CD4-positive, alpha-beta T cell treated with Interleukin-1 beta for 1 hour (primary cell): ENCODE measurements around the gene GSK3A.

Experiments
- DNase-seq, 2 donors: peaks; one replicate each; pipeline ENCODE4 v3.0.0-alpha.2; 2020 to 2022

Gene GSK3A

DNA sequence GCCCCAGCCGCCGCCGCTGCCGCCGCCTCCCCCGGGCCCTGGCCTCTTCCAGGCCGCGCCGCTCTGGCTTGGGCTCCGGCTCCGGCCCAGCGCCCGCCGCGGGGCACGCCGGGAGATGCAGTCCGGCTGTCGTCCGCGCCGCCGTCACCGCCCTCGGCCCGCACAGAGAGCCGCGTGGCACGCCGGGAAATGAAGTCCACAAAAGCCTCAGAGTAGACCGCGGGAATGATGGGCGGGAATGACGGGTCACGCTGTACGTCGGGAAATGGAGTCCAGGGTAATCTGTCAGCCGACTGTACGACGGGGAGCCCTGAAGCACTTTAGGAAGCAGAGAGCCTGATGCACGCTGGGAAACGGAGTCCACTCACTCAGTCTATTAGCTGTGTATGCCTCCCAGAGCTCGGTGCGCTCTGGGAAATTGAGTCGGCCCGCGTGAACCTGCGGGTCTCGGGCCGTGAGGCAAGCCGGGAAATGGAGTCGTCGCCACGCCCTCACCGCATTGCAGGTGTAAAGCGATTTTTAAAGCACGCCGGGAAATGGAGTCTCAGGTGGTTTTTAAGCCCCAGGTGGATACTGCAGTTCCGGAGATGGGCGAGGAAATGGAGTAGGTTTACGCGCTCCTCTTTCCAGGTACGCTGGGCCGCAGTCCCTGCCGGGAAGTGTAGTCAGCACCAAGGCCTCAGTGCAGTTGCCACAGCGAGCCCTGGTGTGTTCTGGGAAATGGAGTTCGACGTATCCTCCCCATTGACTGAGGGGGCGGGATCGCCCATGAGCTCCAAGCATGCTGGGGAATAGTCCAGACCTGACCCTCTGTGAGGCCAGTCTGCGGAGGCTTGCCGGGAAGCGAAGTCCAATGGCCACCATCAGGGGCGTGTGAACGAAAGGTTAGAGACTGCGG is at the start of gene GSK3A:
Gene GSK3A (minus strand): TSS at position 91 of the 898 bp plus-strand sequence. CDS start 137 bp downstream, outside the sequence.
- DNase-seq = peak; percentile 97 to 98

DNA sequence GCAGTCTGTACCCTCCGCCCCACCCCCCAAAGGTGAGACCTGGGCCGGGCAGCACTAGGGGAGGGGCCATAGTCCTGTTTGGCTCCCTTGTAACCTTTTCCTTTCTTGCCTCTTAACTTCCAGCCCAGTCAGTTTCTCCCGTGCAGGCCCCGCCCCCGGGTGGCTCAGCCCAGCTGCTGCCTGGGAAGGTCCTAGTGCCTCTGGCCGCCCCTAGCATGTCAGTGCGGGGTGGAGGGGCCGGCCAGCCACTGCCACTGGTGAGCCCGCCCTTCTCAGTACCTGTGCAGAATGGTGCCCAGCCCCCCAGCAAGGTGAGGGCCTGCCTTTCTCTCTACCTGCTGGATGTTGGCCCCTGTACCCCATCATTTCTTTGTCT is 49.0 kb upstream of the GSK3A start:
- DNase-seq = no peak

DNA sequence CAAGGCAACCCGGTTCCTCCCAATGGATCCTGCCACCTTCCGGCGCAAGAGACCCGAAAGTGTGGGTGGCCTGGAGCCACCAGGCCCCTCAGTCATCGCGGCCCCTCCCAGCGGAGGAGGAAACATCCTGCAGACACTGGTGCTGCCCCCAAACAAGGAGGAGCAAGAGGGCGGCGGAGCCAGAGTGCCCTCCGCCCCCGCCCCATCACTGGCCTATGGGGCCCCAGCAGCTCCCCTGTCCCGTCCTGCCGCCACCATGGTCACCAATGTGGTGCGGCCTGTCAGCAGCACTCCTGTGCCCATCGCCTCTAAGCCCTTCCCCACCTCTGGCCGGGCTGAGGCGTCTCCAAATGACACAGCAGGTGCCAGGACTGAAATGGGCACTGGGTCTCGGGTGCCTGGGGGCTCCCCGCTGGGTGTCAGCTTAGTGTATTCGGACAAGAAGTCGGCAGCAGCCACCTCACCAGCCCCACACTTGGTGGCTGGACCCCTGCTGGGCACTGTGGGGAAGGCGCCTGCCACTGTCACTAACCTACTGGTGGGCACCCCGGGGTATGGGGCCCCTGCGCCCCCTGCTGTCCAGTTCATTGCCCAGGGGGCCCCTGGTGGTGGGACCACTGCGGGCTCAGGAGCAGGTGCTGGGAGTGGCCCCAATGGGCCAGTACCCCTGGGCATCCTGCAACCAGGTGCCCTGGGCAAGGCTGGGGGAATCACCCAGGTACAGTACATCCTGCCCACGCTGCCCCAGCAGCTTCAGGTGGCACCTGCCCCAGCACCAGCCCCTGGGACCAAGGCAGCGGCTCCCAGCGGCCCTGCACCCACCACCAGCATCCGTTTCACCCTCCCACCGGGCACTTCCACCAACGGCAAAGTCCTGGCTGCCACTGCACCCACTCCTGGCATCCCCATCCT is 48.4 kb upstream of the GSK3A start:
- DNase-seq = peak; percentile 65 to 70

DNA sequence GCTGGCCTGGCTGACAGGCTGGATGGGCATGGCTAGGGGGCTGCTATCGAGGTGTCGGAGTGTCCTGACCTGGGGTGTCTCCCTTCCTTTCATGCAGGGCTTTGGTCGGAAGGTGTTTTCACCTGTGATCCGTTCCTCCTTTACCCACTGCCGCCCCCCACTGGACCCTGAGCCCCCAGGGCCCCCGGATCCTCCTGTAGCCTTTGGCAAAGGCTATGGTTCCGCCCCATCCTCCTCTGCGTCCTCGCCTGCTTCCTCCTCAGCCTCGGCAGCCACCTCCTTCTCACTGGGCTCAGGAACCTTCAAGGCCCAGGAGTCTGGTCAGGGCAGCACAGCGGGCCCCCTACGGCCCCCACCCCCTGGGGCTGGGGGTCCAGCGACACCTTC is 47.7 kb upstream of the GSK3A start:
- no peak for DNase-seq

DNA sequence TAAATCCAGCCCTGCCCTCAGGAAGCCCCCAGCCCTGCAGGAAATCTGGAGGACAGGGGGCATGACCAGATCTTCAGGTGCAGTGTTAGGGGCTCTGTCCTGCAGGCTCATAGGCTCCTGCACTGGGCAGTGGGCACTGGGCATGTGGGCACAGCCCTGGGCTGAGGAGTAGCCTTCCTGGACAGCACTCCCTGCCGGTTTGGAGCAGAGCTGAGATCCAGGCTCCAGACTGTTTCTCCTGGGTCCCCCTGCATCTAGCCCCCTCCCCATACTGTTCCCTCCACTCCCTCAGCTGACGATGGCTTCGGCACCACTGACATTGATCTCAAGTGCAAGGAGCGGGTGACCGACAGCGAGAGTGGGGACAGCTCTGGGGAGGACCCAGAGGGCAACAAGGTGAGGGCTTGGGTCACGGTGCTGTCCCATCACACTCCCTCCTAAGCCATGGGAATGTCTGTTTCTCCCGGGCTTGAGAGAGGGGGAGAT is 47.2 kb upstream of the GSK3A start:
- no peak for DNase-seq

DNA sequence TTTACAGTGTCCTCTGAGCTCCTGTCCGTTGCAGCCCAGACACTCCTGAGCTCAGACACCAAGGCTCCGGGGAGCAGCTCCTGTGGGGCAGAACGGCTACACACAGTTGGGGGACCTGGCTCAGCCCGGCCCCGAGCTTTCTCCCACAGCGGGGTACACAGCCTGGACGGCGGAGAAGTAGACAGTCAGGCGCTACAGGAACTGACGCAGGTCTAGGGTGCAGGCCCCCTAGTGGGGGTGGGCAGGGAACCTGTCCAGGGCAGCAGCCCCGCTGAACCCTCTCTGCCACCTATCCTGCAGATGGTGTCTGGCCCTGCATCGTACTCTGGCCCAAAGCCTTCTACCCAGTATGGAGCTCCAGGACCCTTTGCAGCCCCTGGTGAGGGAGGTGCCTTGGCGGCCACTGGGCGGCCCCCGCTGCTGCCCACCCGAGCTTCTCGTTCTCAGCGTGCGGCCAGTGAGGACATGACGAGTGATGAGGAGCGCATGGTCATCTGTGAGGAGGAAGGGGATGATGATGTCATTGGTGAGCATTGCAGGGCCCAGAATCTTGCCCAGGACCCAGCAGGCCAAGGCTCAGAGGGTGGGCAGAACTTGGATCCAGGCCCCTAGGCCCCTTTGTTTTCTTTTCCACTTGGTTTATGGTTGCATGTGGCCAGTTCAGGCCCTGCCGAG is 46.6 kb upstream of the GSK3A start:
- DNase-seq = no peak

DNA sequence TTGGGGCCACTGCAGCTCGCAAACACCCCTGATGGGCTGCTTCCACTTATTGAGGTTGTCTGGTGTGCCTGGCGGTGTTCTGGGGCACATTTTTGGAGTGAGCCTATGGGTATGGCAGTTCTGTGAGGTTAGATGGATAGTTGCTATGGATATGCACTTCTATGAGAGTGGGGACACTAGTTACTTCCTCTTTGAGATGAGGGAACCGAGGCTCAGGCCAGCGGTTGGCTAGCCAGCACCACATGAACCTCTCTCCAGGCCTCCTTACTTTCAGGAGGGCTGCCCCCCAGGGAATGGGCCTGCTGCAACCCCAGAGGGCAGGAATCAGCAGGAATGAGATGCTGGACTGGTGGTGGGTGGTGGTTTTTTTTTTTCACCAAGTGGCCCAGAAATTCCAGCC is 46.0 kb upstream of the GSK3A start:
- DNase-seq = no peak

DNA sequence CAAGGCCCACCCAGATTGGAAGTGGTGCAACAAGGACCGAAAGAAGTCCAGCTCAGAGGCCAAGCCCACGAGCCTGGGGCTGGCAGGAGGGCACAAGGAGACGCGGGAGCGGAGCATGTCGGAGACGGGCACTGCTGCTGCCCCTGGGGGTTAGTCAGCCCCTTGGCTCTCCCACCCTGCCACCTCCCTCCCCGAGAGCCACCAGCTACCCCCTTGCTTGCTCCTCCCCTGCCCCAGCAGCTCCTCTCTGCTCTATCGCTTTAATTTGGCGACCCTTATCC is 45.4 kb upstream of the GSK3A start:
- DNase-seq = no peak

DNA sequence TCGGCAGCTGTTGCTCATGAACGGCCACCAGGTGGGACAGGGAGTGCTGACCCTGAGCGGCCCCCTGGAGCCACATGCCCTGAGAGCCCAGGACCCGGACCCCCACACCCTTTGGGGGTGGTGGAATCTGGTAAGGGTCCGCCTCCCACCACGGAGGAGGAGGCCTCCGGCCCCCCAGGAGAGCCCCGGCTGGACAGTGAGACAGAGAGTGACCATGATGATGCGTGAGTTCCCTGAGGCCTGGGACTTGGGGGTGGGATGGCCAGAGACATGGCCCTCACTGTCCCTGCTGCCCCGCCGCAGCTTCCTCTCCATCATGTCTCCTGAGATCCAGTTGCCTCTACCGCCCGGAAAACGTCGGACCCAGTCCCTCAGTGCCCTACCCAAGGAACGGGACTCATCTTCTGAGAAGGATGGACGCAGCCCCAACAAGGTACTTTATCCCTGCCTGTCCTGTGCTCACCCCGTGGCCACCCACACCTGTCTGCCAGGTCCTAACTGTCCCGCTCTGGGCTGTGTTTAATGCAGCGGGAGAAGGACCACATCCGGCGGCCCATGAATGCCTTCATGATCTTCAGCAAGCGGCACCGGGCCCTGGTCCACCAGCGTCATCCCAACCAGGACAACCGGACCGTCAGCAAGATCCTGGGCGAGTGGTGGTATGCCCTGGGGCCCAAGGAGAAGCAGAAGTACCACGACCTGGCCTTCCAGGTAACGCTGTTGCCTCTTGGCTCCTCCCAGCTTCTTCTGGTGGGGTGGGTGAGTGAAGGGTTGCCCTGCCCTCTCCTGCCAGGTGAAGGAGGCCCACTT is 44.8 kb upstream of the GSK3A start:
- no peak for DNase-seq

DNA sequence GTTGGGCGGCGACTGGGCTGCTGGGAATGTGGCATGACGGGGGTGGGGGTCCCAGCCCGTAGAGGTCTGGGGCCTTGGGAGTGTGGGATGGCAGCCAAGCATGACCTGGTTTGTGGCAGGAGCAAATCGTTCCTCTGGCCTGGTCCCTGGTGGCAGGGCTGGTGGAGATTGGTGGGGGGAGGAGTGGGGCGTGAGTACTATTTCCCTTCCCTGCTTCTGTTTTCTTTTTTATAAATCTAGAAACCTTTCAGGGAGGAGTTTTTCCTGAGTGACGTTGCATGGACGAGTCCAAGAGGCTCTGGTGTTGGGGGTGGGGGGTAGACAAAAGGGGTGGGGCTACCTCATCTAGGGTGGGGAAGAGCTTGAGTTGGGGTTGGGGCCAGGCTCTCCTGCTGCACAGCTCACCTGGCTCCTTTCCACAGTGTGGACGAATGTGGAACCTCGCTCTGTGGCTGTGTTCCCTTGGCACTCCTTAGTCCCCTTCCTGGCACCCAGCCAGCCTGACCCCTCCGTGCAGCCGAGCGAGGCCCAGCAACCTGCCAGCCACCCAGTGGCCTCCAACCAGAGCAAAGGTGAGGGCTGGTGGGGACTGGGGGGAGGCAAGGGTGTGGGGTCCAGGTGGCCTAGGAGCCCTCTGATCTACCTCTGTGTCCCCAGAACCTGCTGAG is 44.1 kb upstream of the GSK3A start:
- DNase-seq = no peak

DNA sequence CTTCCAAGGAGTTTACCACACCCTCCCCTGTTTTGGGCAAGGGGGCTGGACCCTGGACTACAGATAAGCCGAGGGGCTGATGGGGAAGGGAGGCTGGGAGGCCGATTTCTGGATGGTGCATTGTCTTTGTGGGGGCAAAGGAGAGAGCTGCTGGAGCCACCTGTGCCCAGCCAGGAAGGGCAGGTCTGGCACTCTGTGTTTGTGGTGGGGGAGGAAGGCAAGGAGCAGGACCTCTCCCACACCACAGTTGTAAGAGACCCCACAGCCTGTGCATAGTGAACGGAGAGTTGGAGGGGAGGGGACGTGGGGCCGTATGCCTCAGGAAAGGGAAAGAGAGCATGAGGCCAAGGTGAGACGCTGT is 43.6 kb upstream of the GSK3A start:
- DNase-seq = no peak

DNA sequence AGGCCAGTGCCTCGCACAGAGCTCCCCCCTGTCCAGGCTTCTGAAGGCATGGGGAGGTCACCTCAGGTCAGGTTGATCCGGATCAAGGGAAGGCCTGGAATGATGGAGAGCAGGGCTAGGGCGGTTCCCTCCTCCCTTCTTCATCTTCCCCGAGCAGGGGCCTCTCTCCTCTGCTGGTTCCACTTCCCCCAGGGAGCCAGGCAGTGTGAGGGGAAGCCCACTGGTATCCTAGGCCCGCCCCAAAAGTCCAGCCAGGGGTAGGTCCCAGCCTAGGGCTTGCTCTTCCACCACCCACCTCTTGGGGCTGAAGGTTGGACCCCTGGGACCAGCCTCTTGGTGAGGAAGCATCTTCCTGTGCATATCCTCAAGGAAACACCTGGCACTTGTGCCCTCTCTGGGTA is 43.1 kb upstream of the GSK3A start:
- peak in 1 of 2 donors; percentile 31 for DNase-seq

DNA sequence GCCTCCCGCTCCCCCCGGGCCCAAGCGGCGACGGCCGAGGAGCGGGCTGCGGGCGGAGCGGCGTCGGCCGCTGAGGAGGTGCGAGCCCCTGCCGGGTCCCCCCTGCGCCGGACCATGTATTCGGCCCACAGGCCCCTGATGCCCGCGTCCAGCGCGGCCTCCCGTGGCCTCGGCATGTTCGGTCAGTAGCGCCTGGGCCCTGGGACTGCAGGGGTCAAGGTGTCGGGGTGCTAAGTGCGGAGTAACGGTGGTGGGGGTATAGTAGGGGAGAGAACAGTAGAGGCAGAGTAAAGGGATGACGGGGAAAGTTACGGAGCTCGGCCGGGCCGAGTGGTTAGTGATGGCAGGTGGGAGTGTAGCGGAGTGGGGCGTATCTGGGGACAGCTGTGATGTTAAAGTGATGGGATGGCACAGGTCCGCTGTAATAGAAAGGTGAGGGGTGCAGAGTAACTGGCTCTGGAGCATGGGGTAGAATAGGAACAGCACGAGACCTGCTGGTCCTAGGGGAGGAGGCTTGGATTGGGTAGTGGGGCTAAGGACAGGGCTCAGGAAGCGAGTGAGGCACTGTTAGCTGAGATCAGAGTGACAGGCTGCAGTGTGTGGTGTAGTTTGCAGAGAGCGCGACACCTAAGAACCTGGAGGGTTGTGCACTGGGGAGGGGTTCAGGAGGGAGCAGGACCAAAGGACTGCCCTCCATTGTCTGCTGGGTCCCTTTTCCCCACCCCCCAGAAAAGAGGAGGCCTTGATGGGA is 42.4 kb upstream of the GSK3A start:
- DNase-seq = no peak

DNA sequence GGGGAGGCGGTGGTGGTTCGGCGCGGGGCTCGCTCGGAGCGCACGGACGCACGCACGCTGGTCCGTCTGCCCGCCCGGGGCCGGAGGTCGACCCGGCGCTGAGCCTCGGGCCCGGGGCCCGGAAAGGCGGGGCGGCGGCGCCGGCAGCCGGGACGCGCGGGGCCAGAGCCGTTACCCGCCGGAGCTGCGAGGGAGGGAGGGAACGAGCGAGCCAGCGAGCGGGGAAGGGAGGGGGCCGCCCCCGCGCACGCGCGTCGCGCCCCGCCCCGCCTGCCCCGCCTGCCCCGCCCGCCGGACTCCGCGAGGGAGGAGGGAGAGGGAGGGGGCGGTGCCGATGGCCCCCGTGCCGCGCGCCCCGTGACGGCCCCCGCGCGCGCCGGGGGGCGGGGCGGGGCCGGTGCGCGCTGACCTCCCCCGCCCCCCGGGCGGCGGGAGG is 41.7 kb upstream of the GSK3A start:
- DNase-seq = peak; percentile 91

DNA sequence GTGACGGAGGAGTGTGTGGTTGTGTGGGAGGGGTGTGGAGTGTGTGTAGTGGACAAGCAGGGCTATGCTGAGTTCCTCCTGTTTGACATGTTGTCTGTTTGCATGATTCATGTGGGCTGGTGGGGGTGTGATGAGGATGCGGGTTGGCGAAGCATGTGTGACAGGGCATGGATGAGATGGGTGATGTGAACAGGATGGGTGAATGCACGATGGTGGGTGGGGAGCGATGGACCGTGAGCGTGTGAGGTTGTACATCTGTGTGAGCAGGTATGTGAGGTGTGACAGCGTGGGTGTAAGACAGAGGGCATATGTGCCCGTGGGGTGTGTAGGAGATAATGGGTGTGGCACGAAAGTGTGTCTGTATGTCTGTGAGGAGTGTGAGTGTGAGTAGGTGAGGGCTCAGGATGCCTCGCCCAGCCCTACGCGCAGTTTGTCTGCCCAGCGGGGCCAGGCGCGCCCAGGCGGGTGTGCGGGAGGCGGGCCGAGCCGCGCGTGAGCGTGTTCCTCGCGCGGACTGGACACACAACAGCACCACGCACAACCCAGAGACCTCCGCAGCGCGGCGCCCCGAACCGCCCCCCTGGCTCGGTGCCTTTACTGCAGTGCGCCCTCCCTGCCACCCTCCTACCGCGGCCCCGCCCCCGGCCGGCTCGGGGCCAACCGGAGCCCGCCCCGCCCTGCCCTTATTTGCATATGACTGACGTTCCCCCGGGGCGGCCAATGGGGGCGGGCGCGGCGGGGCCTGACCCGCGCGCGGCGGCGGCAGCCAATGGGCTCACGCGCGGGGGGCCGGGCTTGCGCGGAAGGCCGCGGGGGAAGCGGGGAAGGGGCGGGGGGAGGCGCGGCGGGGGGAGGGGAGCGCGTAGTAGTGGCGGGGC is 41.0 kb upstream of the GSK3A start:
- DNase-seq = peak; percentile 97

DNA sequence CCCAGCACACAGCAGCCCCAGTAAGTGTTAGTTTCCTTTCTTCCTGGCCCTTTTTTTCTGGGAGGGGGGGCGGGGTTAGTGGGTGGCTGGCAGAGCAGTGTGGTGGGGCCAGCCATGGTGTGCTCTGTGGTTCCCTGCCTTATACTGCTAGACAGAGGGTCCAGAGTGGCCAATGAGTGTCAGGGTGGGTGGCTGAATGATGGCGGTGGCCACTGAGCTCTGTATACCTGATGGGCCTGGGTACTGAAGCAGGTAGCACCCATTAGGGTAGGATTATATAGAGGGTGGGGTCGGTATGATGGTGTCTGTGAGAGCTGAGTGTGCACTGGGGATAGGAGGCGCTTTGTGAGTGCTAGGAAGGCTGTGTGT is 40.4 kb upstream of the GSK3A start:
- no peak for DNase-seq

DNA sequence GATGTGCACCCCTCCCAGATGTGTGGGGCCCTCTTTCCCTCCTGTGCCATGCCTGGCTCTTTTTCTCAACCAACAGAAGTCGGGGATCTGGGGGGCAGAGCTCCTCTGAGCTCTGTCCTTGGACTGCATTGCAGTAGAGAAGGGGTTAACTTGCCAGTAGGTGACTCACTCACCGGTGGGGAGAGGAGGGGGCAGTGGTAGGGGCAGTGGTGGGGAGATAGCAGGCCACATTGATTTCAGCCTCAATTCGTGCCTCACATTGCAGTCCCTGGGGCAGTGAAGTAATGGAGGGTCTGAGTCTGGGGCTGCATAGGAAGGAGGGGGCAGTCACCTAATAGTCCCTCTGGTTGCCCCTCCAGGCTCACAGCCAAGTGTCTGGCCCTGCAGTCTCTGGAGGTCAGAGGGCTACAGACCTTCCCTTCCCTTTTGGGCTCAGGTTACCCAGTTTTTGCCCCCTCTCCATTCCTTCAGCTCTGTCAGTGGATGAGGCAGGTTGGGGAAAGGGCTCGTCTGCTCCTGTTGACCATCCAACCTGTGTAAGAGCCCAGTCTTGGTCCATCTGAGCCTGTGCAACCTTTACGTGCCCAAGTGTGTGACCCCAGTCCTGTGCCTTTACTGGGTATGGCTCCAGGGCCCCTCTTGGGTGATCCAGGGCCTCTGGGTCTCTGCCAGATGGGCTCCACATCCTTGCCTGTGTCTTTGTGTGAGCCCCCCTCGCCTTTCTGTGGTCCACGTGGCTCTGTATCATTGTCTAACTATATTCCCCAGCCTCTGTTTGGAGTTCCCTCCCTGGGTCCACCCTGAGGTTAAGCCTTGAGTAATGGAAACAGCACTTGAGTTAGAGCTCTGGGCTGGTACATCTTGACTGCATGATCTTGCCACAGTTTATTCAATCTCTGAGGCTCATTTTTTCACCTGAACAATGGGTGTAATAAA is 39.7 kb upstream of the GSK3A start:
- no peak for DNase-seq

DNA sequence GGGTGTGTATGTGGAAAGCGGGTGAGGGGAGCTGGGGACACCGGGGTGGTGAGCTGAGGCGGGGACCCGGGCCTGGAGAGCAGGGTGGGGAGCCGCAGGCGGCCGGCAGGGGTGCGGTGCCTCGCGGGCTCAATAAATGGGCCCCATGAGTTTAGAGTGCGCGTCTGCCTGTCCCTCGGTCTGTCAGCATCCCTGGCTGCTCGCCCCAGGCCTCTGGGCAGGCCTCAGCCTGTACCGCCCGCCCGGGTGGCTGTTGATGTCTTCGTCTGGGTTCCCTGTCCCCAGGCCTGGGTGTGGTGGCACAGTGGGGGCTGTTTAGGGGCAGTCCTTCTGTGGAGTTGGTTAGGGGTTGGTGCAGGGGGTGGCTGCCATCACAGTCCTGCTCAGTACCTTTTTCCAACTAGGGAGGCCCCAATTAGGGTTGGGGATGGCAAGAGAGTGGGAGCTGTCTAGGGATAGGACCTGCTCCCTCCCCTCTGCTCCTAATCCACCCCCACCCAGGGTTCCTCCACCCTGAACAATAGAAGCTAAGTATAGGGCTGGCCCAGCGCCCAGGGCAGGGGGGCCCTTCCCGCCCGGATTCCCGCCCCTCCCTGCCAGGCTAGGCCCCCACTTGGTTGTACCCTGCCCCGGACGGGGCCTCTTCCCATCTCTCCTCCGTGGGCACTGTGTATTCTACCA is 38.9 kb upstream of the GSK3A start:
- DNase-seq = peak; percentile 36 to 37

DNA sequence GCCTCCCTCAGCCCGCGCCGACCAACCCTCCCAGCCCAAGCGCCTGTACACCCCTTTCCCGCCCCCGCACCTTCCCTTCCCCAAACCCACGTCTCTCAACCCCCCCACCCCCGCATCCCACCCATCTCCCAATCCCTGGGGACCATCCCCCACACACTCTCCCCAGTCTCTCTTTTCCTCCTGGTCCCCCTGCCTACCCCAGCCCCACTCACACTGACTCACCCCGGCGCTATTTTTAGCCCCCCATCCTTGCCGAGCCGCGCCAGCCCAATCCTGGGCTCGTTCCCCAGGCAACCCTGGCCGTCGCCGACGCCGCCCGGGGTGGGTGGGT is 38.4 kb upstream of the GSK3A start:
- DNase-seq = no peak
